ENCODE results near the gene FAIM2. TPM values are rescaled to one million over a fixed set of nuclear protein-coding genes. Genes with fewer than 3 reads are reported as not detected.

The FAIM2 gene
- total RNA-seq, 1 experiment from 2014 or later: 49.8 TPM

- Histone ChIP-seq H3K79me2 (ENCODE audit: low read length) (no peaks in the 10 kb centered on the region), H4K20me1 (ENCODE audit: insufficient read depth, low read depth, low read length) (no peaks in the 10 kb centered on the region), H2AFZ (ENCODE audit: low read length) (no peak overlapping the region), H3K9me3 (ENCODE audit: low read length) (no peaks in the 10 kb centered on the region), H3K9ac (ENCODE audit: low read length) (0 out of 2 replicates have a peak overlapping the region, but pooled peaks have one; percentile 17), H3K9me2 (replicated peaks; ENCODE audit: insufficient read depth, low read length) (no peaks in the 10 kb centered on the region), H3K4me2 (ENCODE audit: low read depth, low read length, poor library complexity, severe bottlenecking) (no peak overlapping the region), H3K4me3 (ENCODE audit: low read length) (no peak overlapping the region), H3K36me3 (ENCODE audit: insufficient read depth, low read length) (peaks cover 4% of the 10 kb centered on the region; the same call in 1 of the 2 replicates), H3K27ac (ENCODE audit: low read length) (peak overlapping the region; percentile 27; the same call in 1 of the 2 replicates), H3K4me1 (ENCODE audit: low read length) (peaks cover 93% of the 10 kb centered on the region), H3K27me3 (ENCODE audit: low read length) (no peaks in the 10 kb centered on the region)
- DNase-seq: no peak
Observed at GRCh38 chr12:49892084-49892731, 11.5 kb downstream of the FAIM2 start.

- no peaks in the 10 kb centered on the region for H3K79me2 ChIP-seq (ENCODE audit: low read length)
- DNase-seq: no peak
- no peak overlapping the region for H3K27ac ChIP-seq (ENCODE audit: low read length)
- H3K9ac ChIP-seq (ENCODE audit: low read length): no peak overlapping the region
- no peak overlapping the region for H3K4me3 ChIP-seq (ENCODE audit: low read length)
- no peaks in the 10 kb centered on the region for H4K20me1 ChIP-seq (ENCODE audit: insufficient read depth, low read depth, low read length)
- peaks cover 4% of the 10 kb centered on the region; the same call in 1 of the 2 replicates for H3K36me3 ChIP-seq (ENCODE audit: insufficient read depth, low read length)
- H2AFZ ChIP-seq (ENCODE audit: low read length): no peak overlapping the region
- H3K9me2 ChIP-seq (replicated peaks; ENCODE audit: insufficient read depth, low read length): no peaks in the 10 kb centered on the region
- no peak overlapping the region for H3K4me2 ChIP-seq (ENCODE audit: low read depth, low read length, poor library complexity, severe bottlenecking)
- no peaks in the 10 kb centered on the region for H3K9me3 ChIP-seq (ENCODE audit: low read length)
- H3K4me1 ChIP-seq (ENCODE audit: low read length): peaks cover 93% of the 10 kb centered on the region
- no peaks in the 10 kb centered on the region for H3K27me3 ChIP-seq (ENCODE audit: low read length)
Observed at GRCh38 chr12:49891476-49891875, 12.2 kb downstream of the FAIM2 start.

- H2AFZ ChIP-seq (ENCODE audit: low read length): no peak overlapping the region
- no peak overlapping the region for H3K9ac ChIP-seq (ENCODE audit: low read length)
- no peak for DNase-seq
- no peaks in the 10 kb centered on the region for H3K9me2 ChIP-seq (replicated peaks; ENCODE audit: insufficient read depth, low read length)
- no peaks in the 10 kb centered on the region for H3K79me2 ChIP-seq (ENCODE audit: low read length)
- no peaks in the 10 kb centered on the region for H3K27me3 ChIP-seq (ENCODE audit: low read length)
- H3K36me3 ChIP-seq (ENCODE audit: insufficient read depth, low read length): peaks cover 4% of the 10 kb centered on the region; the same call in 1 of the 2 replicates
- H3K4me2 ChIP-seq (ENCODE audit: low read depth, low read length, poor library complexity, severe bottlenecking): no peak overlapping the region
- H3K27ac ChIP-seq (ENCODE audit: low read length): no peak overlapping the region
- no peak overlapping the region for H3K4me3 ChIP-seq (ENCODE audit: low read length)
- peaks cover 92% of the 10 kb centered on the region for H3K4me1 ChIP-seq (ENCODE audit: low read length)
- no peaks in the 10 kb centered on the region for H4K20me1 ChIP-seq (ENCODE audit: insufficient read depth, low read depth, low read length)
- H3K9me3 ChIP-seq (ENCODE audit: low read length): no peaks in the 10 kb centered on the region
Observed at GRCh38 chr12:49891012-49891411, 12.7 kb downstream of the FAIM2 start.

GRCh38 chr12:49890096-49890461 is 13.6 kb downstream of the FAIM2 start:
- Histone ChIP-seq H3K4me1 (ENCODE audit: low read length) (peaks cover 92% of the 10 kb centered on the region), H3K4me3 (ENCODE audit: low read length) (no peak overlapping the region), H3K4me2 (ENCODE audit: low read depth, low read length, poor library complexity, severe bottlenecking) (no peak overlapping the region), H2AFZ (ENCODE audit: low read length) (no peak overlapping the region), H3K27me3 (ENCODE audit: low read length) (no peaks in the 10 kb centered on the region), H3K27ac (ENCODE audit: low read length) (0 out of 2 replicates have a peak overlapping the region, but pooled peaks have one; percentile 64), H4K20me1 (ENCODE audit: insufficient read depth, low read depth, low read length) (no peaks in the 10 kb centered on the region), H3K79me2 (ENCODE audit: low read length) (no peaks in the 10 kb centered on the region), H3K9ac (ENCODE audit: low read length) (peak overlapping the region; percentile 51; the same call in 1 of the 2 replicates), H3K9me3 (ENCODE audit: low read length) (no peaks in the 10 kb centered on the region), H3K36me3 (ENCODE audit: insufficient read depth, low read length) (peaks cover 4% of the 10 kb centered on the region; the same call in 1 of the 2 replicates), H3K9me2 (replicated peaks; ENCODE audit: insufficient read depth, low read length) (no peaks in the 10 kb centered on the region)
- no peak for DNase-seq

GRCh38 chr12:49889361-49890095 is 14.2 kb downstream of the FAIM2 start:
- no peaks in the 10 kb centered on the region for H3K9me2 ChIP-seq (replicated peaks; ENCODE audit: insufficient read depth, low read length)
- no peak for DNase-seq
- no peaks in the 10 kb centered on the region for H3K79me2 ChIP-seq (ENCODE audit: low read length)
- H3K27ac ChIP-seq (ENCODE audit: low read length): peak overlapping the region; percentile 64
- H3K27me3 ChIP-seq (ENCODE audit: low read length): no peaks in the 10 kb centered on the region
- peak overlapping the region; percentile 51 for H3K9ac ChIP-seq (ENCODE audit: low read length)
- peaks cover 92% of the 10 kb centered on the region for H3K4me1 ChIP-seq (ENCODE audit: low read length)
- H3K4me3 ChIP-seq (ENCODE audit: low read length): no peak overlapping the region
- no peak overlapping the region for H2AFZ ChIP-seq (ENCODE audit: low read length)
- H3K9me3 ChIP-seq (ENCODE audit: low read length): no peaks in the 10 kb centered on the region
- peak overlapping the region; percentile 35 for H3K4me2 ChIP-seq (ENCODE audit: low read depth, low read length, poor library complexity, severe bottlenecking)
- no peaks in the 10 kb centered on the region for H4K20me1 ChIP-seq (ENCODE audit: insufficient read depth, low read depth, low read length)
- H3K36me3 ChIP-seq (ENCODE audit: insufficient read depth, low read length): peaks cover 4% of the 10 kb centered on the region; the same call in 1 of the 2 replicates

GRCh38 chr12:49888461-49889151 is 15.1 kb downstream of the FAIM2 start:
- Histone ChIP-seq H3K27me3 (ENCODE audit: low read length) (no peaks in the 10 kb centered on the region), H3K79me2 (ENCODE audit: low read length) (no peaks in the 10 kb centered on the region), H3K9ac (ENCODE audit: low read length) (peak overlapping the region; percentile 51), H3K9me2 (replicated peaks; ENCODE audit: insufficient read depth, low read length) (no peaks in the 10 kb centered on the region), H3K4me2 (ENCODE audit: low read depth, low read length, poor library complexity, severe bottlenecking) (peak overlapping the region; percentile 35), H3K9me3 (ENCODE audit: low read length) (no peaks in the 10 kb centered on the region), H4K20me1 (ENCODE audit: insufficient read depth, low read depth, low read length) (no peaks in the 10 kb centered on the region), H3K4me3 (ENCODE audit: low read length) (no peak overlapping the region), H3K4me1 (ENCODE audit: low read length) (peaks cover 94% of the 10 kb centered on the region), H3K27ac (ENCODE audit: low read length) (peak overlapping the region; percentile 64), H2AFZ (ENCODE audit: low read length) (no peak overlapping the region), H3K36me3 (ENCODE audit: insufficient read depth, low read length) (no peaks in the 10 kb centered on the region; the same call in 1 of the 2 replicates)
- no peak for DNase-seq

- H3K4me3 ChIP-seq (ENCODE audit: low read length): no peak overlapping the region
- no peak for DNase-seq
Observed at GRCh38 chr12:49887536-49888401, 15.9 kb downstream of the FAIM2 start.

More at GRCh38 chr12:49887536-49888401, 15.9 kb downstream of the FAIM2 start:
- H3K79me2 ChIP-seq (ENCODE audit: low read length): no peaks in the 10 kb centered on the region
- H3K4me1 ChIP-seq (ENCODE audit: low read length): peaks cover 98% of the 10 kb centered on the region
- H3K36me3 ChIP-seq (ENCODE audit: insufficient read depth, low read length): no peaks in the 10 kb centered on the region
- H3K9ac ChIP-seq (ENCODE audit: low read length): peak overlapping the region; percentile 51; the same call in 1 of the 2 replicates
- H3K4me2 ChIP-seq (ENCODE audit: low read depth, low read length, poor library complexity, severe bottlenecking): peak overlapping the region; percentile 35
- H3K9me2 ChIP-seq (replicated peaks; ENCODE audit: insufficient read depth, low read length): no peaks in the 10 kb centered on the region
- no peaks in the 10 kb centered on the region for H3K9me3 ChIP-seq (ENCODE audit: low read length)
- H3K27ac ChIP-seq (ENCODE audit: low read length): peak overlapping the region; percentile 64
- no peaks in the 10 kb centered on the region for H4K20me1 ChIP-seq (ENCODE audit: insufficient read depth, low read depth, low read length)
- H3K27me3 ChIP-seq (ENCODE audit: low read length): no peaks in the 10 kb centered on the region
- H2AFZ ChIP-seq (ENCODE audit: low read length): no peak overlapping the region
